ENCODE results near the gene XIRP1.

GRCh38 chr3:39211332-39212130 lies 19.1 kb upstream of the XIRP1 start:
- TF ChIP-seq CTCF (IDR thresholded peaks at IDR 0.05) (no peak), EP300 (IDR thresholded peaks at IDR 0.05) (no peak), POLR2AphosphoS5 (IDR thresholded peaks at IDR 0.05) (no peak)

Measured in gastroesophageal sphincter (tissue), 3 donors.